K562 (cell line): Measurements from ENCODE around the gene VPS26A. TPM values are rescaled to one million over a fixed set of nuclear protein-coding genes. Genes with fewer than 3 reads are reported as not detected.

Source experiments
- ATAC-seq: fragments of 200-7000 bp; cut with Tn5 transposase; 3 replicates; pipeline ENCODE4 v1.9.1; 2020; ENCODE audit warnings: moderate library complexity
- BruUV-seq: library from RNA; stranded (reverse); fragments of 400-500 nt; replicated peaks from 2 replicates; lab custom pipeline; 2021; lab: Mats Ljungman, UMichigan
- CTCF ChIA-PET: fragments of 300-600 bp; formaldehyde crosslinking; extraction: SDS; loops from one replicate; lab custom pipeline; 2021; ENCODE audit warnings: low intra/inter-chr PET ratio; lab: Yijun Ruan, JAX
- POLR2A ChIA-PET: fragments of 300-600, 350-650 bp; sonication (Branson Sonifier 250); formaldehyde crosslinking; extraction: SDS; loops from one replicate; lab custom pipeline; 2021; ENCODE audit warnings: antibody characterized with exemption, inconsistent platforms; lab: Yijun Ruan, JAX
- DNase-seq, 4 experiments: peaks; one replicate each; pipeline versions ENCODE4 v3.0.0 to v3.0.0-alpha.2; 2011 to 2018; ENCODE audit warnings: low spot score in 3 of 4, mixed read lengths in 3 of 4; ENCODE audit errors: extremely low read depth in 1 of 4
- FAIRE-seq: peaks from 2 replicates; lab custom pipeline; 2011; peaks lifted over from hg19 to GRCh38; lab: Jason Lieb, UNC
- H2AFZ ChIP-seq: 2 replicates; pipeline ENCODE4 v1.6.0; 2011; ENCODE audit warnings: low read depth, low read length, control low read depth, inconsistent platforms
- H3K27ac ChIP-seq: fragments of 200-600 bp; 3 replicates; pipeline ENCODE4 v1.8.0; 2011; ENCODE audit warnings: low read depth, mild to moderate bottlenecking, control low read depth, inconsistent platforms, low read length, moderate library complexity, mixed read lengths; ENCODE audit errors: extremely low read depth
- H3K27me3 ChIP-seq, 2 experiments: fragments of 300-600 bp in 1 of 2; 2 replicates in 1 of 2; 3 replicates in 1 of 2; pipeline versions ENCODE4 v1.6.0 to v1.8.0; 2011; ENCODE audit warnings: inconsistent platforms in 2 of 2, low read length in 2 of 2, mild to moderate bottlenecking in 1 of 2, mixed read lengths in 1 of 2, moderate library complexity in 1 of 2; ENCODE audit not compliant: control insufficient read depth in 2 of 2, insufficient read depth in 2 of 2
- H3K36me3 ChIP-seq: fragments of 300-600 bp; 3 replicates; pipeline ENCODE4 v1.8.0; 2011; ENCODE audit warnings: mild to moderate bottlenecking, low read length, inconsistent platforms; ENCODE audit not compliant: control insufficient read depth, insufficient read depth
- H3K4me1 ChIP-seq, 2 experiments: fragments of 200-600 bp in 1 of 2; replicated peaks in 1 of 2; 2 replicates in 1 of 2; 3 replicates in 1 of 2; pipeline versions ENCODE4 v1.5.1 to v1.8.0; 2011; ENCODE audit warnings: inconsistent platforms in 2 of 2, low read length in 2 of 2, mild to moderate bottlenecking in 1 of 2, mixed read lengths in 1 of 2, moderate library complexity in 1 of 2; ENCODE audit not compliant: control insufficient read depth in 2 of 2, insufficient read depth in 2 of 2
- H3K4me2 ChIP-seq: 2 replicates; pipeline ENCODE4 v1.6.1; 2011; ENCODE audit warnings: low read length, control low read depth, inconsistent platforms, mixed read lengths; ENCODE audit not compliant: insufficient read depth
- H3K4me3 ChIP-seq: fragments of 200-600 bp; sonication (generic), shearing (Covaris generic); 2 replicates; pipeline ENCODE4 v1.5.1; 2016; ENCODE audit warnings: control low read depth, inconsistent platforms
- H3K79me2 ChIP-seq: fragments of 200-600 bp; 3 replicates; pipeline ENCODE4 v1.8.0; 2011; ENCODE audit warnings: low read length, inconsistent platforms; ENCODE audit not compliant: control insufficient read depth, insufficient read depth
- H3K9ac ChIP-seq, 2 experiments: 2 replicates each; pipeline versions ENCODE4 v1.6.0 to v1.6.1; 2011; ENCODE audit warnings: low read depth in 2 of 2, low read length in 2 of 2, control low read depth in 1 of 2, inconsistent platforms in 1 of 2, mild to moderate bottlenecking in 1 of 2, mixed read lengths in 1 of 2; ENCODE audit not compliant: insufficient read depth in 1 of 2
- H3K9me1 ChIP-seq: one replicate; pipeline ENCODE4 v1.6.0; 2011; ENCODE audit warnings: inconsistent platforms, mild to moderate bottlenecking, low read length, moderate library complexity; ENCODE audit not compliant: control insufficient read depth, insufficient read depth
- H3K9me3 ChIP-seq: replicated peaks from 2 replicates; pipeline ENCODE4 v1.5.1; 2011; ENCODE audit warnings: low read depth, low read length, inconsistent platforms; ENCODE audit not compliant: control insufficient read depth, insufficient read depth
- H4K20me1 ChIP-seq: replicated peaks from 2 replicates; pipeline ENCODE4 v1.6.1; 2011; ENCODE audit warnings: low read length, inconsistent platforms, mixed read lengths; ENCODE audit not compliant: control insufficient read depth, insufficient read depth
- CBX2 ChIP-seq: fragments of 200-600 bp; sonication (generic); IDR thresholded peaks from one replicate; pipeline ENCODE4 v1.6.1; 2012; ENCODE audit warnings: mild to moderate bottlenecking, low read length, inconsistent platforms; ENCODE audit not compliant: insufficient read depth, poor library complexity, severe bottlenecking
- DMBX1 ChIP-seq: fragments of 250-450 bp; sonication (Bioruptor Pico); IDR thresholded peaks from 2 replicates; pipeline ENCODE4 v1.8.0; 2022; ENCODE audit warnings: inconsistent platforms, mild to moderate bottlenecking, moderate library complexity, borderline replicate concordance
- E2F8 ChIP-seq: fragments of 450-650 bp; IDR thresholded peaks from 2 replicates; pipeline ENCODE4 v1.7.1; 2018; ENCODE audit warnings: mild to moderate bottlenecking, low read depth; ENCODE audit not compliant: partially characterized antibody
- HEY1 ChIP-seq: fragments of 250-450 bp; sonication (Bioruptor Pico); IDR thresholded peaks from 2 replicates; pipeline ENCODE4 v1.5.0; 2020; ENCODE audit warnings: mild to moderate bottlenecking, moderate library complexity, borderline replicate concordance
- SMC3 ChIP-seq: conservative IDR thresholded peaks from 2 replicates; pipeline ENCODE4 v1.6.1; 2011; ENCODE audit warnings: low read depth, low read length, improper control_type of control experiment; ENCODE audit not compliant: insufficient read depth
- ZNF282 ChIP-seq: sonication (generic); formaldehyde crosslinking; IDR thresholded peaks from 2 replicates; pipeline ENCODE4 v1.8.1; 2023; ENCODE audit warnings: missing genetic modification reagents
- ZNF584 ChIP-seq: fragments of 200-800 bp; sonication (Bioruptor generic); IDR thresholded peaks from 2 replicates; pipeline ENCODE4 v1.6.1; 2016; ENCODE audit warnings: low read depth, mild to moderate bottlenecking, missing genetic modification characterization, missing compliant biosample characterization
- ZNF699 ChIP-seq: fragments of 250-450 bp; sonication (Bioruptor Pico); IDR thresholded peaks from 2 replicates; pipeline ENCODE4 v1.8.0; 2021; ENCODE audit warnings: mild to moderate bottlenecking, moderate library complexity; ENCODE audit not compliant: insufficient replicate concordance
- WGBS: fragments of 100-300 bp; shearing (Covaris generic); methylation state at CpG from one replicate; pipeline ENCODE4 v1.1.6; 2016; ENCODE audit warnings: low coverage, mixed read lengths; ENCODE audit not compliant: insufficient coverage; ENCODE audit errors: missing lambda C conversion rate; 5-methylcytosine and 5-hydroxymethylcytosine counted together
- in situ Hi-C: fragments of 300-500 bp; cut with MboI; formaldehyde crosslinking; loops from 4 replicates; pipeline ENCODE4 v1.15.0; 2018; ENCODE audit warnings: inconsistent platforms, mixed read lengths
- intact Hi-C: fragments of 100-400 bp; cut with micrococcal nuclease; formaldehyde crosslinking; loops from 2 replicates; pipeline ENCODE4 v1.14.2; 2022
- polyA plus RNA-seq, 8 experiments: library from polyadenylated mRNA; depleted of rRNA in 4 of 8; stranded (reverse) in 5 of 8; unstranded in 3 of 8; fragments of >200 nt; fragmentation: Nextera tagmentation in 2 of 8; fragmentation: Illumina TruSeq in 1 of 8; extraction: Ambion mirVana in 2 of 8; extraction: Trizol in 1 of 8; gene quantifications; 2 replicates each; pipeline versions ENCODE4 v1.2.1 to v1.2.3, GENCODE V29; 2011 to 2014; ENCODE audit warnings: inconsistent platforms in 1 of 8, missing spikeins in 1 of 8
- total RNA-seq, 7 experiments: library from RNA; depleted of rRNA in 6 of 7; stranded (reverse); fragments of >200 nt in 6 of 7; fragmentation: Illumina TruSeq in 2 of 7; extraction: Trizol in 2 of 7; gene quantifications; 2 replicates each; pipeline versions ENCODE4 v1.2.1 to v1.2.3, GENCODE V29; 2011 to 2021; ENCODE audit warnings: low replicate concordance in 1 of 7

The VPS26A gene
- total and polyA plus RNA-seq, 9 of the 15 experiments (the other 6 are each of a cell fraction or from before 2014, with no cell fraction given) = 47.1 to 137 (median 69.3) TPM

- no peak for TF ChIP-seq SMC3
- no peak for TF ChIP-seq ZNF282 (CRISPR knock-in tag)
- TF ChIP-seq DMBX1 = peak; percentile 81; the same call in 1 of the 2 replicates
- no peak for TF ChIP-seq CBX2
- TF ChIP-seq HEY1 (CRISPR knock-in tag) = no peak
- peak; percentile 55 for TF ChIP-seq E2F8
Observed at GRCh38 chr10:69217119-69217754, 93.3 kb downstream of the VPS26A start (continued).

GRCh38 chr10:69218831-69219230 lies 94.9 kb downstream of the VPS26A start:
- H2AFZ ChIP-seq = no peak overlapping the region
- POLR2A ChIA-PET = interaction anchor here (1.1 kb wide), 1 partner anchor 125 kb away, joined by 3 read pairs; no protein-coding TSS in a partner anchor
- in situ Hi-C loops (no loop called here), intact Hi-C loops (loop anchor here (5.0 kb wide), 1 partner anchor 97 kb away; the partner anchor contains the start of gene VPS26A)
- no peaks in the 10 kb centered on the region for H3K9me3 ChIP-seq
- H3K4me1 ChIP-seq = peaks cover 9 to 45% of the 10 kb centered on the region in 2 experiments; a peak in 4 of 5 replicates
- no peaks in the 10 kb centered on the region for H4K20me1 ChIP-seq
- FAIRE-seq = no peak
- BruUV-seq = no TSS peak
- no peaks in the 10 kb centered on the region for H3K79me2 ChIP-seq
- no peak for TF ChIP-seq ZNF699 (CRISPR knock-in tag)
- 0 out of 2 replicates have a peak, but pooled peaks have one; percentile 7 for TF ChIP-seq ZNF584
- H3K9ac ChIP-seq = no peak overlapping the region
- H3K27me3 ChIP-seq = no peaks in the 10 kb centered on the region
- no peak overlapping the region for H3K4me3 ChIP-seq
- no peak overlapping the region for H3K27ac ChIP-seq
- H3K4me2 ChIP-seq = no peak overlapping the region
- H3K36me3 ChIP-seq = no peaks in the 10 kb centered on the region
- no peak for ATAC-seq
- 76% methylated on average over 6 of the region's 6 CpGs for whole genome bisulfite sequencing
- CTCF ChIA-PET = no interaction called here
- no peak for DNase-seq
- no peaks in the 10 kb centered on the region for H3K9me1 ChIP-seq
